ENCODE results near the gene CLOCK. TPM values are rescaled to one million over a fixed set of nuclear protein-coding genes. Genes with fewer than 3 reads are reported as not detected.

The CLOCK gene
- total RNA-seq, 4 donors from 2014 or later = 24.5 to 42.6 (median 34.8) TPM

DNA sequence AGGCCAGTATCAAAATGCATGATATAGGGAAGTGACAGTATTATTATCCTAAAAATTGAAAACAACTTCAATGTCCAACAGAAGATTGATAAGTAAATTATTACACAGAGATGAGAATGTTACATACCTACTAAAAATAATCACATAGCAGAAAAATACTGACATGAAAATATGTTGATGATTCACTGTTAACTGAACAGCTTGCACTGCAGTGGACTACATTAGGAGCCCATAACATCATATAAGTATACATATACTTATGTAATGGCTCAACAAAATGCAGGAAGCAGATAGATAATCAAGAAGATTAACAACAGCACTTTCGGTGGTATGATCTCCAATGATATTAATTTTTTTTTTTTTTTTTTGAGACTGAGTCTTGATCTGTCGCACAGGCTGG is 7.1 kb downstream of the CLOCK start:
- H3K36me3 ChIP-seq = peaks cover 0 to 5% (median 2%) of the 10 kb centered on the region in 4 donors
- H3K4me1 ChIP-seq = peaks cover 2 to 21% (median 4%) of the 10 kb centered on the region in 4 donors
- intact Hi-C loops (cut with DNase I) = no loop called here
- H3K27ac ChIP-seq (replicated peaks in 1 of 4) = no peak overlapping the region
- H3K4me3 ChIP-seq = no peak overlapping the region
- WGBS = 74% methylated on average over 2 of the region's 2 CpGs
- DNase-seq (ENCODE audit: extremely low spot score) = no peak
- H3K27me3 ChIP-seq = no peaks in the 10 kb centered on the region
- TF ChIP-seq POLR2A (IDR thresholded peaks at IDR 0.05; ENCODE audit: low read depth) (no peak), POLR2AphosphoS5 (IDR thresholded peaks at IDR 0.05) (no peak), EP300 (IDR thresholded peaks at IDR 0.05) (no peak)
- TF ChIP-seq, protein P1, sequence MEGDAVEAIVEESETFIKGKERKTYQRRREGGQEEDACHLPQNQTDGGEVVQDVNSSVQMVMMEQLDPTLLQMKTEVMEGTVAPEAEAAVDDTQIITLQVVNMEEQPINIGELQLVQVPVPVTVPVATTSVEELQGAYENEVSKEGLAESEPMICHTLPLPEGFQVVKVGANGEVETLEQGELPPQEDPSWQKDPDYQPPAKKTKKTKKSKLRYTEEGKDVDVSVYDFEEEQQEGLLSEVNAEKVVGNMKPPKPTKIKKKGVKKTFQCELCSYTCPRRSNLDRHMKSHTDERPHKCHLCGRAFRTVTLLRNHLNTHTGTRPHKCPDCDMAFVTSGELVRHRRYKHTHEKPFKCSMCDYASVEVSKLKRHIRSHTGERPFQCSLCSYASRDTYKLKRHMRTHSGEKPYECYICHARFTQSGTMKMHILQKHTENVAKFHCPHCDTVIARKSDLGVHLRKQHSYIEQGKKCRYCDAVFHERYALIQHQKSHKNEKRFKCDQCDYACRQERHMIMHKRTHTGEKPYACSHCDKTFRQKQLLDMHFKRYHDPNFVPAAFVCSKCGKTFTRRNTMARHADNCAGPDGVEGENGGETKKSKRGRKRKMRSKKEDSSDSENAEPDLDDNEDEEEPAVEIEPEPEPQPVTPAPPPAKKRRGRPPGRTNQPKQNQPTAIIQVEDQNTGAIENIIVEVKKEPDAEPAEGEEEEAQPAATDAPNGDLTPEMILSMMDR (IDR thresholded peaks at IDR 0.05) = no peak
- H3K9me3 ChIP-seq = no peaks in the 10 kb centered on the region

GRCh38 chr4:55538531-55538930 is 8.2 kb downstream of the CLOCK start:
- no peak for DNase-seq (ENCODE audit: extremely low spot score)
- intact Hi-C loops (cut with DNase I) = no loop called here
- Histone ChIP-seq H3K9me3 (no peaks in the 10 kb centered on the region), H3K4me1 (peaks cover 0 to 13% (median 1%) of the 10 kb centered on the region in 4 donors), H3K4me3 (no peak overlapping the region), H3K36me3 (peaks cover 0 to 5% (median 2%) of the 10 kb centered on the region in 4 donors), H3K27me3 (no peaks in the 10 kb centered on the region), H3K27ac (replicated peaks in 1 of 4) (no peak overlapping the region)
- TF ChIP-seq, protein P1 (IDR thresholded peaks at IDR 0.05) = no peak
- TF ChIP-seq EP300 (IDR thresholded peaks at IDR 0.05) = no peak
- no peak for TF ChIP-seq POLR2A (IDR thresholded peaks at IDR 0.05; ENCODE audit: low read depth)
- TF ChIP-seq POLR2AphosphoS5 (IDR thresholded peaks at IDR 0.05) = no peak

- H3K27ac ChIP-seq (replicated peaks in 1 of 4) = no peak overlapping the region
- intact Hi-C loops (cut with DNase I) = no loop called here
- TF ChIP-seq POLR2AphosphoS5 (IDR thresholded peaks at IDR 0.05) = no peak
- TF ChIP-seq, protein P1 (IDR thresholded peaks at IDR 0.05) = no peak
- TF ChIP-seq EP300 (IDR thresholded peaks at IDR 0.05) = no peak
- TF ChIP-seq POLR2A (IDR thresholded peaks at IDR 0.05; ENCODE audit: low read depth) = no peak
- no peaks in the 10 kb centered on the region for H3K27me3 ChIP-seq
- no peaks in the 10 kb centered on the region for H3K36me3 ChIP-seq
- H3K4me1 ChIP-seq = peaks cover 0 to 4% (median 0%) of the 10 kb centered on the region in 4 donors
- H3K9me3 ChIP-seq = peaks cover 0 to 10% (median 0%) of the 10 kb centered on the region in 4 donors
- no peak for DNase-seq (ENCODE audit: extremely low spot score)
- H3K4me3 ChIP-seq = no peak overlapping the region
Observed at GRCh38 chr4:55534306-55534705, 12.4 kb downstream of the CLOCK start.

- no peak overlapping the region for H3K27ac ChIP-seq (replicated peaks in 1 of 4)
- H3K9me3 ChIP-seq = peaks cover 0 to 10% (median 0%) of the 10 kb centered on the region in 4 donors
- TF ChIP-seq, protein P1 (IDR thresholded peaks at IDR 0.05) = no peak
- no peak for TF ChIP-seq POLR2AphosphoS5 (IDR thresholded peaks at IDR 0.05)
- no peak for TF ChIP-seq EP300 (IDR thresholded peaks at IDR 0.05)
- no peak for TF ChIP-seq POLR2A (IDR thresholded peaks at IDR 0.05; ENCODE audit: low read depth)
- no peaks in the 10 kb centered on the region for H3K27me3 ChIP-seq
- intact Hi-C loops (cut with DNase I) = no loop called here
- no peaks in the 10 kb centered on the region for H3K4me1 ChIP-seq
- WGBS = 83% methylated on average over 4 of the region's 4 CpGs
- no peaks in the 10 kb centered on the region for H3K36me3 ChIP-seq
- H3K4me3 ChIP-seq = no peak overlapping the region
- no peak for DNase-seq (ENCODE audit: extremely low spot score)
Observed at GRCh38 chr4:55530691-55531090, 16.0 kb downstream of the CLOCK start.

DNA sequence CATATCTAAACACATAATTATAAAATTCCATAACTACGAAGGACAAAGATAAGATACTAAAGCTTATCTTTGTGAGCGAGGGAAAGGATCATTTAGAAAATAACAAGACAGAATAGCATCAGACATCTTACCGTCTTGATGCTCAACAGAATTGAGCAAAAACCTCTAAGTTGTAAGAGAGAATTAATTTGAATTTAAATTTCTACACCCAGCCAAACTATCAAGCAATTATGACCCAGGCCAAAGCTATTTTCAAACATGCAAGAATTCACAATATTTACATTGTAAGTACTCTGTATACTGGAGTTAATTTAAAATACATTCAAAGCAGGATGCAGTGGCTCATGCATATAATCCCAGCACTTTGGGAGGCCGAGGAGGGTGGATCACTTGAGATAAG is 16.5 kb downstream of the CLOCK start:
- Histone ChIP-seq H3K27me3 (no peaks in the 10 kb centered on the region), H3K4me1 (no peaks in the 10 kb centered on the region), H3K4me3 (no peak overlapping the region), H3K36me3 (no peaks in the 10 kb centered on the region), H3K27ac (replicated peaks in 1 of 4) (no peak overlapping the region), H3K9me3 (peaks cover 0 to 10% (median 0%) of the 10 kb centered on the region in 4 donors)
- DNase-seq (ENCODE audit: extremely low spot score) = no peak
- 97% methylated on average over 4 of the region's 4 CpGs for WGBS
- no peak for TF ChIP-seq EP300 (IDR thresholded peaks at IDR 0.05)
- TF ChIP-seq POLR2A (IDR thresholded peaks at IDR 0.05; ENCODE audit: low read depth) = no peak
- TF ChIP-seq, protein P1 (IDR thresholded peaks at IDR 0.05) = no peak
- TF ChIP-seq POLR2AphosphoS5 (IDR thresholded peaks at IDR 0.05) = no peak
- intact Hi-C loops (cut with DNase I) = no loop called here

Data from esophagus muscularis mucosa (tissue), 4 donors.